NCI-H2029 treated with DMSO at 0.1 percent for 48 hours (cell line): ENCODE measurements around the gene GLIS1.
A peak's percentile ranks its signal among the peaks of the same experiment; 100 is the strongest.
"Not testable (repeated sequence)": the region's sequence is repeated elsewhere in the genome, so short reads cannot be mapped to it uniquely, and the experiment has no call there.

Source experiments
- DNase-seq: peaks from one replicate; lab custom pipeline; 2025; lab: John Stamatoyannopoulos, UW

The GLIS1 gene

GRCh38 chr1:53559854-53560580, 178.9 kb downstream of the GLIS1 start:
- DNase-seq: no peak

GRCh38 chr1:53559391-53559815, 179.6 kb downstream of the GLIS1 start:
- DNase-seq: no peak

GRCh38 chr1:53558739-53559315, 180.1 kb downstream of the GLIS1 start:
- no peak for DNase-seq

- no peak for DNase-seq
Measured at GRCh38 chr1:53557830-53558738, 180.9 kb downstream of the GLIS1 start.

- DNase-seq: no peak
Measured at GRCh38 chr1:53557369-53557768, 181.6 kb downstream of the GLIS1 start.

GRCh38 chr1:53556657-53557227, 182.2 kb downstream of the GLIS1 start:
- DNase-seq: no peak

GRCh38 chr1:53555620-53556326, 183.2 kb downstream of the GLIS1 start:
- DNase-seq: not testable (repeated sequence)

GRCh38 chr1:53554592-53555305, 184.2 kb downstream of the GLIS1 start:
- DNase-seq: no peak

- no peak for DNase-seq
Measured at GRCh38 chr1:53553734-53554509, 185.0 kb downstream of the GLIS1 start.

- DNase-seq: no peak
Measured at GRCh38 chr1:53552981-53553733, 185.8 kb downstream of the GLIS1 start.

GRCh38 chr1:53552146-53552861, 186.7 kb downstream of the GLIS1 start:
- DNase-seq: no peak

GRCh38 chr1:53551428-53551995, 187.5 kb downstream of the GLIS1 start:
- DNase-seq: no peak

- DNase-seq: no peak
Measured at GRCh38 chr1:53550201-53550741, 188.7 kb downstream of the GLIS1 start.

GRCh38 chr1:53549781-53550180, 189.2 kb downstream of the GLIS1 start:
- no peak for DNase-seq

GRCh38 chr1:53549287-53549686, 189.7 kb downstream of the GLIS1 start:
- DNase-seq: peak; percentile 31

- DNase-seq: no peak
Measured at GRCh38 chr1:53548031-53548491, 190.9 kb downstream of the GLIS1 start.

GRCh38 chr1:53547231-53547790, 191.7 kb downstream of the GLIS1 start:
- DNase-seq: no peak
